Measurements from ENCODE around the gene CYFIP2.

GRCh38 chr5:157366741-157367674 lies 101.1 kb downstream of the CYFIP2 start:
- peak in 5 of 6 experiments; percentile 12 to 38 (median 32) for TF ChIP-seq CTCF (IDR thresholded peaks at IDR 0.05)
- TF ChIP-seq POLR2A (IDR thresholded peaks at IDR 0.05): no peak

All from adrenal gland (tissue), 5 donors.